Measurements from ENCODE around the gene COQ8B.

DNA sequence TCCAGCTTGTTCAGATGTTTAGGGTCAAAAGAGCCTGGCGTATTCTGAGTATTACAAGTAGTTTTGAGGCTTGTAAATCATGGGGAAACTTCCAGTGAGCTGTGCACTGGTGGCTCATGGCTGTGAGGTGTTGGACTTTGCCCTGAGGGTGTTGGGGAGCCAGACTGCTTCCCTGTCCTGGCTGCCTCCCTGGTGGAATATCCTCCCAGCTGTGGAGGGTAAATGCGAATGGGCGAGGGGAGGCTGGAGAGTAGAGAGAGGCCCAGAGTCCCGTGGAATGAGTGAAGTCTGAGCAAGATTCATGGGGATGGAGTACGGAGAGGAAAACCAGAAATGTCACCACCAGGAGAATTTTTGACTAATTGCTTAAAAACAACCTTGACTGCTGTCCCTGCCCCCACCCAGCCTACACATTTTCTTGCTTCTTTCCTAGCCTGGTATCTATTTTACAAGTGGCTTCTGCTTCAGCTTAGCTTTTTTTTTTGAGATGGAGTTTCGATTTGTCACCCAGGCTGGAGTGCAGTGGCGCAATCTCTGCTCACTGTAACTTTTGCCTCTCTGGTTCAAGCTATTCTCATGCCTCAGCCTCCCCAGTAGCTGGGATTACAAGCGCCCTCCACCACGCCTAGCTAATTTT, 38.0 kb upstream of the COQ8B start:
- no peak for TF ChIP-seq CTCF (IDR thresholded peaks at IDR 0.05; ENCODE audit: insufficient read depth, low read depth, low read length)
- no peak for TF ChIP-seq EZH2 (IDR thresholded peaks at IDR 0.05; ENCODE audit: insufficient read depth, low read length)

Measured in astrocyte (in vitro differentiated cells and primary cell).